ENCODE results near the gene ALK. TPM values are rescaled to one million over a fixed set of nuclear protein-coding genes. Genes with fewer than 3 reads are reported as not detected.

ALK gene
- total RNA-seq, 1 experiment from 2014 or later: 0.07 TPM

DNA sequence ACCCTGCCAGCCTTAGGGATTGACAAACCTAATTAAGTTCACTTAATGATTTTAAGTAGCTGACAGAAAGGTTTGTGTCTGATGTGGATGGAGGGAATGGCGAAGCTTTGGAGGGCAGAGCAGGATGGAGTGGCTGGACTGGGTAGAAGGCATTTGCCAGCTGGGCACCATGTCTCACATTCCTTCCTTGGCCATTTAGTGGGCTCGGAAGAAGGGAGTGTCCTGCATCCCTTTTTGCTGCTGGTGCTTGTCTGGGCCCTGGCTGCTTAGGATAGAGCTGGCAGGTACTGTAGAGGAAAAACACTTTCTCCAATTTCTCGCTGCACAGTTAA lies 639.5 kb downstream of the ALK start:
- no peaks in the 10 kb centered on the region for H3K36me3 Mint-ChIP-seq (ENCODE audit: insufficient read depth, unreplicated experiment)
- H3K4me1 Mint-ChIP-seq (ENCODE audit: insufficient read depth, unreplicated experiment): no peaks in the 10 kb centered on the region
- H3K27ac Mint-ChIP-seq (ENCODE audit: low read depth, unreplicated experiment): no peak overlapping the region
- H3K9me3 Mint-ChIP-seq (ENCODE audit: unreplicated experiment): no peaks in the 10 kb centered on the region
- ChIA-PET POLR2A (no interaction called here), CTCF (interaction anchor here (0.6 kb wide), 1 partner anchor 73 kb away, joined by 3 read pairs; no protein-coding TSS in a partner anchor)
- no peak overlapping the region for H3K4me3 Mint-ChIP-seq (ENCODE audit: unreplicated experiment)
- H3K27me3 Mint-ChIP-seq (ENCODE audit: insufficient read depth, unreplicated experiment): peaks cover 46% of the 10 kb centered on the region
- intact Hi-C loops (cut with micrococcal nuclease): no loop called here
- TF ChIP-seq, protein P1, sequence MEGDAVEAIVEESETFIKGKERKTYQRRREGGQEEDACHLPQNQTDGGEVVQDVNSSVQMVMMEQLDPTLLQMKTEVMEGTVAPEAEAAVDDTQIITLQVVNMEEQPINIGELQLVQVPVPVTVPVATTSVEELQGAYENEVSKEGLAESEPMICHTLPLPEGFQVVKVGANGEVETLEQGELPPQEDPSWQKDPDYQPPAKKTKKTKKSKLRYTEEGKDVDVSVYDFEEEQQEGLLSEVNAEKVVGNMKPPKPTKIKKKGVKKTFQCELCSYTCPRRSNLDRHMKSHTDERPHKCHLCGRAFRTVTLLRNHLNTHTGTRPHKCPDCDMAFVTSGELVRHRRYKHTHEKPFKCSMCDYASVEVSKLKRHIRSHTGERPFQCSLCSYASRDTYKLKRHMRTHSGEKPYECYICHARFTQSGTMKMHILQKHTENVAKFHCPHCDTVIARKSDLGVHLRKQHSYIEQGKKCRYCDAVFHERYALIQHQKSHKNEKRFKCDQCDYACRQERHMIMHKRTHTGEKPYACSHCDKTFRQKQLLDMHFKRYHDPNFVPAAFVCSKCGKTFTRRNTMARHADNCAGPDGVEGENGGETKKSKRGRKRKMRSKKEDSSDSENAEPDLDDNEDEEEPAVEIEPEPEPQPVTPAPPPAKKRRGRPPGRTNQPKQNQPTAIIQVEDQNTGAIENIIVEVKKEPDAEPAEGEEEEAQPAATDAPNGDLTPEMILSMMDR (IDR thresholded peaks at IDR 0.05; ENCODE audit: unreplicated experiment): no peak
- DNase-seq (ENCODE audit: unreplicated experiment): no peak
- no TSS peak for BruUV-seq (replicated peaks)

GRCh38 chr2:29281086-29281915 lies 640.1 kb downstream of the ALK start:
- DNase-seq (ENCODE audit: unreplicated experiment): no peak
- BruUV-seq (replicated peaks): no TSS peak
- peaks cover 44% of the 10 kb centered on the region for H3K27me3 Mint-ChIP-seq (ENCODE audit: insufficient read depth, unreplicated experiment)
- intact Hi-C loops (cut with micrococcal nuclease): no loop called here
- ChIA-PET POLR2A (no interaction called here), CTCF (interaction anchor here (0.6 kb wide), 2 partner anchors 74 to 252 kb away, joined by 3 read pairs; no protein-coding TSS in a partner anchor)
- no peak overlapping the region for H3K4me3 Mint-ChIP-seq (ENCODE audit: unreplicated experiment)
- H3K4me1 Mint-ChIP-seq (ENCODE audit: insufficient read depth, unreplicated experiment): no peaks in the 10 kb centered on the region
- H3K9me3 Mint-ChIP-seq (ENCODE audit: unreplicated experiment): no peaks in the 10 kb centered on the region
- H3K36me3 Mint-ChIP-seq (ENCODE audit: insufficient read depth, unreplicated experiment): no peaks in the 10 kb centered on the region
- H3K27ac Mint-ChIP-seq (ENCODE audit: low read depth, unreplicated experiment): no peak overlapping the region
- TF ChIP-seq, protein P1 (IDR thresholded peaks at IDR 0.05; ENCODE audit: unreplicated experiment): no peak

- Mint-ChIP-seq H3K27ac (ENCODE audit: low read depth, unreplicated experiment) (no peak overlapping the region), H3K4me1 (ENCODE audit: insufficient read depth, unreplicated experiment) (peaks cover 8% of the 10 kb centered on the region), H3K9me3 (ENCODE audit: unreplicated experiment) (no peaks in the 10 kb centered on the region), H3K36me3 (ENCODE audit: insufficient read depth, unreplicated experiment) (no peaks in the 10 kb centered on the region), H3K4me3 (ENCODE audit: unreplicated experiment) (no peak overlapping the region), H3K27me3 (ENCODE audit: insufficient read depth, unreplicated experiment) (peaks cover 35% of the 10 kb centered on the region)
- TF ChIP-seq, protein P1 (IDR thresholded peaks at IDR 0.05; ENCODE audit: unreplicated experiment): no peak
- CTCF ChIA-PET: no interaction called here
- intact Hi-C loops (cut with micrococcal nuclease): no loop called here
- DNase-seq (ENCODE audit: unreplicated experiment): no peak
- POLR2A ChIA-PET: interaction anchor here (0.6 kb wide), 1 partner anchor 815 kb away, joined by 3 read pairs; no protein-coding TSS in a partner anchor
- no TSS peak for BruUV-seq (replicated peaks)
These were observed 642.4 kb downstream of the ALK start for GRCh38 chr2:29278966-29279365.

- TF ChIP-seq, protein P1 (IDR thresholded peaks at IDR 0.05; ENCODE audit: unreplicated experiment): no peak
- CTCF ChIA-PET: interaction anchor here (0.6 to 0.7 kb wide), 2 partner anchors 28 to 50 kb away, joined by 3 read pairs; no protein-coding TSS in a partner anchor
- POLR2A ChIA-PET: no interaction called here
- intact Hi-C loops (cut with micrococcal nuclease): no loop called here
- Mint-ChIP-seq H3K9me3 (ENCODE audit: unreplicated experiment) (no peaks in the 10 kb centered on the region), H3K27ac (ENCODE audit: low read depth, unreplicated experiment) (no peak overlapping the region), H3K4me3 (ENCODE audit: unreplicated experiment) (no peak overlapping the region), H3K4me1 (ENCODE audit: insufficient read depth, unreplicated experiment) (peaks cover 25% of the 10 kb centered on the region), H3K36me3 (ENCODE audit: insufficient read depth, unreplicated experiment) (no peaks in the 10 kb centered on the region), H3K27me3 (ENCODE audit: insufficient read depth, unreplicated experiment) (peaks cover 35% of the 10 kb centered on the region)
- BruUV-seq (replicated peaks): no TSS peak
- DNase-seq (ENCODE audit: unreplicated experiment): no peak
These were observed 645.2 kb downstream of the ALK start for GRCh38 chr2:29276151-29276550.

All from MCF 10A (cell line).